GM18526 (cell line): Measurements from ENCODE around the gene COIL.

ENCODE experiments used
- POLR2A ChIP-seq: IDR thresholded peaks from 3 replicates; pipeline ENCODE4 v1.6.1; 2011; ENCODE audit not compliant: insufficient read length; ENCODE audit errors: extremely low read depth

Gene COIL

DNA sequence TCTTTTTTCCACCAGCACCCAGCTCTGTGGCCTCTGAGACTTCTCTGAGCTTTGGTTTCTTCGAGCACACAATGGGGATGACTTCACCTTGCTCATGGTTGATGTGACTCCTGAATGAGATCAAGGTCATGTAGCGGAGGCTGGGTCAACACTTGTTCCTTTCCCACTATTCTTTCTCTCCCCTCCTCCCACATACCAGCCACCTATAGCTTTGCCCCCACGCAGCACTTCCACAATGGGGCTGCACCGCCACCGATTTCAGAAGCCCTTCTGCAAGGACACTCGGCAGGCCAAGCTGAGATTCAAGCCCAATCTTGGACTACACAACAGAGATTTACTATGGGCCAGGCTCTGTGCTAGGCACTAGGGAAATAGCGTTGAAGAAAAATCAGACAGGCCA lies 61.4 kb downstream of the COIL start:
- TF ChIP-seq POLR2A, result no peak

DNA sequence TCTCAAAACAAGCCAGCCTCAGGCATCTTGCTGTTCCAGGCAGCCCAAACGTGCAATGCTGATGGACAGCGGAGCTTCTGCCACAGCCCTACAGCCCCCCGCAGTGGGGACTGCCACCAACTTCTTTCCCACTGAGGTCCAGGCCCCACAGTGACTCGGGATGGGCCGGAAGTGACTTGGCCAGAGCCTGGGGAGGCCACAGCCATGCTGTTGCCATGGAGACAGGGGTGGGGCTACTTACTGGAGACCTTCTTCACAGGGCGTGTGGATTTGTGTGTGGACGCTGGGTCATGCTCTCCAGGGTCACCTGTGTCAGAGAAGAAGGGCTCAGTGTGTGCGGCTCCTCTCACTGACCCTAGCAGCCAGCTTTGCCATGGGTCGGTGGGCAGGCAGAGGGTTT lies 62.0 kb downstream of the COIL start:
- TF ChIP-seq POLR2A, result no peak

DNA sequence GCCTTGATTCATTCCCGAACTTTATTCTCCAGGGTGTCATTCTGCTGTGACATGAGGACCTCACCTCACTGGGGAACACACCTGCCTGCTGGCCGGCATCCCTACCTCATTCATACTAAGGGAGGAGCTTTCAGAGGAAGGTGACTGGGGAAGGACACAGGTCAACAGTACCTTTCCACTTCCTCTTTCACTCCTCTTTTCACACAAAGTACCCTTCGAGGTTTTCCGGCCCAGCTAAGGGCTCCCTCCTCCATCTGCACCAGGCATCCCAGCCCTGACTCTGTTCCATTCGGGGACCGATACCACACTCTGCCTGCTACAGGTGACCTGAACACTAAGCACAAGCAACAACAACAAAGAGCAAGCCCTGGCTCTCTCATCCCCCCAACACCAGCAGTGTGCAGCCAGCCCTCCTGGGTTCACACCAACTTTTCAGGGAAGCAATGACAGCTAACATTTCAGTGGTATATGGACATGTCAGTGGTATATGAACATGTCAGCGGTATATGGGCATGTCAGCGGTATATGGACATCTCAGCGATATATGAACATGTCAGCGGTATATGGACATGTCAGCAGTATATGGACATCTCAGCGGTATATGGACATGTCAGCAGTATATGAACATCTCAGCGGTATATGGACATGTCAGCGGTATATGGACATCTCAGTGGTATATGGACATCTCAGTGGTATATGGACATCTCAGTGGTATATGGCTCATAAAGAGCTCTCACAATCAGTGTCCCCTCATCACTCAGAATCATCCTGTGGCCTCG lies 63.0 kb downstream of the COIL start:
- no peak for TF ChIP-seq POLR2A

DNA sequence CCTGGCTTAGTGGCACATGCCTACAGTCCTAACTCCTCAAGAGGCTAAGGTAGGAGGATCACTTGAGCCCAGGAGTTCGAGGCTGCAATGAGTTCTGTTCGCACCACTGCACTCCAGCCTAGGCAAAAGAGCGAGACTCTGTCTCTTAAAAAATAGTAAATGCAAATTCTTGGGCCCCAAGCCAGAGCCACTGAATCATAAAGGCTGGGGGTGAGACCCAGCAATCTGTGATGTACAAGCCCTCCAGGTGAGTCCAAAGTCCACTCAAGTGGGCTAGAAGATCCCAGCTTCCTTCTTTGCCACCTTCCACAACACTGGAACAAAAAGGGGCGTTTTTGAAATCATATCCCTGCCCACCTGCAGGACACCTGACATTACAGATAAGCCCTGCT lies 63.9 kb downstream of the COIL start:
- peak; percentile 4 for TF ChIP-seq POLR2A

DNA sequence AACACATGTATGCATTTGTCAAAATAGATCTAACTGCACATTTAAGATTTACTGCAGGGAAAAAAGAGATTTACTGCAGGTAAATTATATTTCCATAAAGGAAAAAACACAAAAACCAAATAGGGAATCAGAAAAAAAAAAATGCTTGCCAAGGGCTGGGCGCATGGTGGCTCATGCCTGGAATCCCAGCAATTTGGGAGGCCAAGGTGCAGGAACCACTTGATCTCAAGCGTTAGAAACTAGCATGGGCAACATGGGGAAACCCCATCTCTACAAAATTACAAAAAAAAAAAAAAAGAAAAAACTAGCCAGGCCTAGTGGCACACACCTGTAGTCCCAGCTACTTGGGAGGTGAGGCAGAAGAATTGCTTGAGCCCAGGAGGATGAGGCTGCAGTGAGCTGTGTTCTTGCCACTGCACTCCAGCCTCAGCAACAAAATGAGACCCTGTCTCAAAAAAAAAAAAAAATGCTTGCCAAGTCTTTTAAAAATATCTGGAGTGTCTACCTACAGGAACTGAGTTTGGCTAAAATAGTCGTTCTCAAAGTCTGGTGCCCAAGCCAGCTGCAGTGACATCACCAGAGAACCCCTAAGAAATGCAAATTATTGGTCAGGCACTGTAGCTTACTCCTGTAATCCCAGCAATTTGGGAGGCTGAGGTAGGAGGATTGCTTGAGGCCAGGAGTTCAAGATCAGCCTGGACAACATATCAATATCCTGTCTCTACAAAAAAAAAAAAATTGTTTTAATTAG lies 64.5 kb downstream of the COIL start:
- no peak for TF ChIP-seq POLR2A

DNA sequence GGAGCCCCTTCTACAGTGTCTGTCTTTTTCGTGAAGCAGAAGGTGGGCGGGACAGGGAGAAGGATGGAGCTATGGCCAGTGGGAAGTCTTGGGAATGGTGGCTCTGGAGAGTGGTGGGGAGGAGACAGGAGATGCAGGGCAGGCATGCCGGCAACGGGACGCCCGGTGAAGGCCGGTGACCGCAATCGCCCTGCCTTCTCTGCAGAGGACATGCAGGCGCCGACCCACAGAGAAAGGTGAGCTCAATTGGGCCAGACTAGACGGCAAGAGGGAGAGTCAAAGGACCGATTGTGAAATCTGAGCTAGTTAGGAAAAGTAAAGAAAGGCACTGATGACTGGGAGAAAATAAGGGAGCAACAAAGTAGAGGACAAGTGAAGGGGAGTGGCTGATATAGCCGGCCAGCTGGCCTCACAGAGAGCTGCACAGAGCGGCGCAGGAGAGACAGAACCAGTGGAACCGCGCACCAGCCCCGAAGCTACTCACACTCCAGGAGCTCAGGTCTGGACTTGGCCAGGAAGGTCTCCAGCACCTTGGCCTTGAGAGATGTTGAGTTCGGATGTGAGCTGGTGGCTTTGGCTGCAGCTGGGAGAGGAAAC lies 65.9 kb downstream of the COIL start:
- TF ChIP-seq POLR2A, result no peak

DNA sequence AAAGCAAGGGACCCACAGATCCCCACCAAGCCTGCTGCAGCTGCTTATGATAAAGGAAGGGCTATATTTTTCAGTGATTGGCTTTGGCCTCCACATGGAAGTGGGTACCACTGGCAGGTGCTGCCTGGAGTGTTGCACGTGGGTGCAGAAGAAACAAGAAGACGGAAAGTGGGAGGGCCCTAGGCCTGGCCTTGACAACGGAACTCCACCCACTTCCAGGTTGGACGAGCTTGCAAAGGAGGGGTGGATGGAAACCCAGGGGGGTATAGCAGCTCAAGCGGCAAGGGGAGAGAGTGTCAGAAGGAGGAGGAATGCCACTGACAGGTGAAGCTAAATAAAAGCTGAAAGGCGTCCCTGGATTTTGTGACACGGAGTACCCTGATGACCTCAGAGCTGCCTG lies 67.3 kb downstream of the COIL start:
- TF ChIP-seq POLR2A, result no peak

DNA sequence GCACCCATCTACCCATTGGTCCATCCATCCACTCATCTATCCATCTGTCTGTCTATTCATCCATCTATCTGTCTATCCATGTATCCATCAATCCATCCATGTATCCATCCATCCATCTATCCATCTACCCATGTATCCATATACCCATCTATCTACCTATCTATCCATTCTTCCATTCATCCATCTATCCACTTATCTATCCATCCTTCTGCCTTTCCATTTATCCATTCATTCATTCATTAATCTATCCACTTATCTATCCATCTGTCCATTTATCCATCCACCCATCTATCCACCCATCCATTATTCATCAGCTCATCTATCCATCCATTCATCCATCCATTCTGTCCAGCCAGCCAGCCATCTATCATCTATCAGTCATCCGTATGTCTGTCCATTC lies 68.5 kb downstream of the COIL start:
- TF ChIP-seq POLR2A, result no peak

DNA sequence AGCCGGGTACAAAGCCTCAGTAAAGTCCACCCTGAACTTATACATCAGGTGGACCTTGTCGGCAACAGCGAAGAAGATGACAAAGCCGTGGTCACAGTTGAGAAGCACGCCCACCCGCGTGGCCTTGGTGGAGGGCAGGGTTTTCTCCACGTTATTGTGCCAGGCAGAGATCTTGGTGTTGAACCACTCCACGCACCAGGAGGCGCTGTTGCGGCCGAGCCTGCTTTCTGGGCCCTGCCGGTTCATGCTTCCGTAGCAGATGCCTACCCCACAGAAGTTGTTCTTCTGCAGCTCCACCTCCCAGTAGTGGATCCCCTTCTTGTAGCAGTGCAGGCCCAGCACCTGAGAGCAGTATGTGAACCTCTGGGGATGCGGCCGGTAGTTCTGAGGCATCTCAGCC lies 69.1 kb downstream of the COIL start:
- TF ChIP-seq POLR2A, result no peak

DNA sequence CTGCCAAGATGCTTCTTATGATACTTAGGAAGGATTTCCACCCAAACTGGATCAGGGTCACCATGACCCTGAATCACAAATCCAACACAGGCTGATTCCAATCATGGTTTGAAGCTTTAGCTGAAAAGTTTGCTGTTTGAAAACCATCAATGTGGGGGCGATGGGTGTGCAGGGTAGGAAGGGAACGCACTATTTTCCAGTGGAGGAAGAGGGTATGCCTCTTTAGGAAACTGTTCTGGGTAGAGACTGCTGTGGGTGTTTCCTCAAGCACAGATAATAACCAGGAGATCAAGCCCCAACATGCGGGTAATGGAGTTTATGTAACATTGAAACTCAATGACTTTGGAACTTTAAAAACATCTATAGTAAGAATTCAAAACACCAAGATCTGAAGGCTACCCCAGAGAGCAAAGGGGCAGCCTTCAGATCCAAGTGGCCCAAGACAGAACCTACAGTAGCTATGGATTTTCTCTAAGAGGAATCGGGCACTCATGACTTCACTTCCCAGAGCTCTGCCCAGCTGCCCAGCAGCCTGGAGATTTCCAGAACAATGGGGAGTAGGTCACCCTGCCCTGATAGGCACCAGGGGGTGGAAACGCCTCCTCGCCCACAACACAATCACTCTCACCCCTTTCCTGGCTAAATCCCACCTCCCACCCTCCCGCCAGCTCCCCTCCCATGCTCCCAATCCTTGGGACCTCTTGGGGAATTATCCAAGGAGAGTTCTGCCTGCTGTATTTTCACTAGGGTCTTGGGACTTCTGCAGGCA lies 69.8 kb downstream of the COIL start:
- TF ChIP-seq POLR2A, result no peak

DNA sequence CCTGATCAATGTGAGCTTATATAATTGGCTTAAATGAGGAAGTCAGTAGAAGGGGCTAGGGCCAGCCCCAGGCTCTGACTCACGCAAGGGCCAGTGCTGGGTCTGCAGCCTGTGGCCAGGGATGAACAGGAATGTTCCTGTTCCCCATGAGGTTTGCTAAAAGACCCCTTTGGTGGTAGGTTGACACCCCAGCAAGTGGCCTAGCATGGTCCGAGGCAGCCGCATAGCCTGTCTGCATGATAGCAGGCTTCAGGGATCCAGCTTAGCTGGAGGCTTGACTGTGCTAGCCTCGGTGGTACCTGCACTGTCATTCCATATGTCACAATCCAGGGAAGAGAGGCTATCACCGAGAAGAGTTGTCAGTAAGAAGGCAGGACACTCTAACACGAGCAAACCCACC lies 70.5 kb downstream of the COIL start:
- TF ChIP-seq POLR2A, result no peak
